Esophagus muscularis mucosa (tissue), 3 donors: ENCODE data around the gene IGSF21.

Experiments used
- POLR2AphosphoS5 ChIP-seq, 2 donors: sonication (generic); formaldehyde crosslinking; IDR thresholded peaks; one replicate each; pipeline ENCODE4 v1.6.1; 2017; ENCODE audit warnings: antibody characterized with exemption in 2 of 2
- TF ChIP-seq, protein P1 (sequence below), 3 experiments: fragments of 200-600 bp in 2 of 3; fragments of 450-650 bp in 1 of 3; sonication (generic) in 2 of 3; IDR thresholded peaks; one replicate each; pipeline ENCODE4 v1.5.1; 2017 to 2019; ENCODE audit warnings: antibody characterized with exemption in 3 of 3, mild to moderate bottlenecking in 2 of 3, moderate library complexity in 1 of 3

- TF ChIP-seq, protein P1, sequence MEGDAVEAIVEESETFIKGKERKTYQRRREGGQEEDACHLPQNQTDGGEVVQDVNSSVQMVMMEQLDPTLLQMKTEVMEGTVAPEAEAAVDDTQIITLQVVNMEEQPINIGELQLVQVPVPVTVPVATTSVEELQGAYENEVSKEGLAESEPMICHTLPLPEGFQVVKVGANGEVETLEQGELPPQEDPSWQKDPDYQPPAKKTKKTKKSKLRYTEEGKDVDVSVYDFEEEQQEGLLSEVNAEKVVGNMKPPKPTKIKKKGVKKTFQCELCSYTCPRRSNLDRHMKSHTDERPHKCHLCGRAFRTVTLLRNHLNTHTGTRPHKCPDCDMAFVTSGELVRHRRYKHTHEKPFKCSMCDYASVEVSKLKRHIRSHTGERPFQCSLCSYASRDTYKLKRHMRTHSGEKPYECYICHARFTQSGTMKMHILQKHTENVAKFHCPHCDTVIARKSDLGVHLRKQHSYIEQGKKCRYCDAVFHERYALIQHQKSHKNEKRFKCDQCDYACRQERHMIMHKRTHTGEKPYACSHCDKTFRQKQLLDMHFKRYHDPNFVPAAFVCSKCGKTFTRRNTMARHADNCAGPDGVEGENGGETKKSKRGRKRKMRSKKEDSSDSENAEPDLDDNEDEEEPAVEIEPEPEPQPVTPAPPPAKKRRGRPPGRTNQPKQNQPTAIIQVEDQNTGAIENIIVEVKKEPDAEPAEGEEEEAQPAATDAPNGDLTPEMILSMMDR (IDR thresholded peaks at IDR 0.05), result no peak
- TF ChIP-seq POLR2AphosphoS5 (IDR thresholded peaks at IDR 0.05), result no peak
Observed at GRCh38 chr1:18290740-18291412, 183.3 kb downstream of the IGSF21 start.
